AG10803 (cell line): ENCODE measurements around the gene DCHS2.

ENCODE experiments used
- DNase-seq: peaks from one replicate; pipeline ENCODE4 v3.0.0; 2010; ENCODE audit warnings: low read depth
- H3K4me3 ChIP-seq: 2 replicates; pipeline ENCODE4 v1.5.1; 2011; ENCODE audit warnings: mild to moderate bottlenecking, low read length, control low read depth
- CTCF ChIP-seq: conservative IDR thresholded peaks from 2 replicates; pipeline ENCODE4 v1.5.1; 2011; ENCODE audit warnings: mild to moderate bottlenecking, low read length, control low read depth, inconsistent platforms

DCHS2 gene

GRCh38 chr4:154304679-154305078 is 186.9 kb downstream of the DCHS2 start:
- no peak for DNase-seq
- no peak for TF ChIP-seq CTCF
- no peak overlapping the region for H3K4me3 ChIP-seq

GRCh38 chr4:154294652-154295350 is 196.8 kb downstream of the DCHS2 start:
- no peak for TF ChIP-seq CTCF
- H3K4me3 ChIP-seq: no peak overlapping the region
- no peak for DNase-seq

DNA sequence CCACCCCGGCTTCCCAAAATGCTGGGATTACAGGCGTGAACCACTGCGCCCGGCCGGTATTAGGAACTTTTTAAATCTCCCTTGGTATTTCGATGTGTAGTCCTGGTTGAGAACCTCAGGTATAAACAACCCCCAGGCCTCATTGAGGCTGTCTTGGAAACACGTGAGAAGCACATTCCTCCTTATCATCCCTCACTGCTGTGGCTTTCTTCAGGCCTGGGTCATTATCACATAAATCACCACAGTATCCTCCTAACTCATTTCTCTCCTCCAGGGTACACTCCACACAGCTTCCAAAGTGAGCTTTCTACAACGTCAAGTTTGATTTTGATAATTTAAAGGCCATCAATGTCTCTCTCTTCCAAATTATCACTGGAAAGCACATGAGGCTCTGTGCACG is 198.2 kb downstream of the DCHS2 start:
- H3K4me3 ChIP-seq: no peak overlapping the region
- no peak for DNase-seq
- no peak for TF ChIP-seq CTCF

GRCh38 chr4:154292589-154292988 is 199.0 kb downstream of the DCHS2 start:
- no peak for DNase-seq
- no peak for TF ChIP-seq CTCF

DNA sequence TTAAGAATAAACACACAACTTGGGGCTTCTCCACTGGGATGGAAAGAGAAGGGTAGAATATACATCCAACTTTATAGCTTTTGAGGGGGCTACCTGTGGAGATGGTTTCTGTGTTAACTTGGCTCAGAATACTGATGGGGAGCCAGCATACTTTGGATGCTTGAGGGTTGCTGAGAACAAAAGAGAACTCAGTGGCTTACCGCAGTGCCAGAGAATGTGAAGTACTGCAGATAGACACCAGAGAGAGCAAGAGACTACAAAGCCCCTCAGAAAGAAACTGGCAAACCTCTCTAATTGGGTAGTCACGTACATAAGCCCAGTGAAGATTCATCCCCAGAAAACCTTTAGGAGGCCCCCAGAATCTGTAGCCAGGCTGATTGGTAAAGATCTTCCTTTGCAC is 214.4 kb downstream of the DCHS2 start:
- no peak for TF ChIP-seq CTCF

More at GRCh38 chr4:154292589-154292988, 199.0 kb downstream of the DCHS2 start:
- no peak overlapping the region for H3K4me3 ChIP-seq

GRCh38 chr4:154276496-154276895 is 215.1 kb downstream of the DCHS2 start:
- DNase-seq: no peak
- H3K4me3 ChIP-seq: no peak overlapping the region
- no peak for TF ChIP-seq CTCF

More for the DNA sequence above, 214.4 kb downstream of the DCHS2 start:
- no peak overlapping the region for H3K4me3 ChIP-seq
- DNase-seq: no peak

DNA sequence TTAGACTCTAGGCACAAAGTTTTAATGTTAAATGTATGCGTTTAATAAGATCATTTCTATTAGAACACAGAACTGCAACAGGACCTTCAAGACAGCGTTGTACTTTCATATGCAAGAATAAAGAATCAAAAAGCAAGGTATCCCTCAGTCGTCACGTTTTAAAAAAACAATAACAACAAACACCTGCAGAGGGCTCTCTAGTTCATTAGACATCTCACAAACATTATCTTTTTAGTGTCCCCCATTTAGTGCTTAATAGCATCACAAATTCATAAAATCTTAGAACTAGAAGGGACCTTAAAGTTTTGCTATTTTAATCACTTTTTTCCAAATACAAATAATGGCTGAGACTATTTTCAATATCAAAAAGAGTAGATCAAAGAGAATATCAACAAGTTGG is 236.6 kb downstream of the DCHS2 start:
- no peak overlapping the region for H3K4me3 ChIP-seq
- no peak for TF ChIP-seq CTCF
- DNase-seq: no peak
